Caco-2 (cell line): ENCODE results near the gene PCDHA4. TPM values are rescaled to one million over a fixed set of nuclear protein-coding genes. Genes with fewer than 3 reads are reported as not detected.
"Not testable (repeated sequence)": the region's sequence is repeated elsewhere in the genome, so short reads cannot be mapped to it uniquely, and the experiment has no call there.

Experiments used
- BruUV-seq: library from RNA; stranded (reverse); fragments of 400-500 nt; replicated peaks from 2 replicates; lab custom pipeline; 2021; lab: Mats Ljungman, UMichigan
- CTCF ChIA-PET: fragments of 300-600 bp; sonication (Branson Sonifier 250); formaldehyde crosslinking; loops from one replicate; lab custom pipeline; 2022; ENCODE audit warnings: antibody characterized with exemption; lab: Charles Lee
- POLR2A ChIA-PET: fragments of 300-600 bp; sonication (Branson Sonifier 250); formaldehyde crosslinking; loops from one replicate; lab custom pipeline; 2022; ENCODE audit warnings: antibody characterized with exemption; lab: Charles Lee
- DNase-seq, 2 experiments: peaks; one replicate each; pipeline versions ENCODE4 v3.0.0 to v3.0.0-alpha.2; 2020 to 2022
- H3K27me3 ChIP-seq: replicated peaks from 2 replicates; pipeline ENCODE4 v1.6.0; 2011; ENCODE audit warnings: low read length; ENCODE audit not compliant: control insufficient read depth, insufficient read depth
- H3K36me3 ChIP-seq: 2 replicates; pipeline ENCODE4 v1.5.1; 2011; ENCODE audit warnings: low read length; ENCODE audit not compliant: control insufficient read depth, insufficient read depth
- H3K4me1 ChIP-seq: fragments of 250-450 bp; sonication (Bioruptor Pico); 2 replicates; pipeline ENCODE4 v1.5.1; 2020; ENCODE audit warnings: mild to moderate bottlenecking
- H3K4me3 ChIP-seq: 2 replicates; pipeline ENCODE4 v1.5.1; 2011; ENCODE audit warnings: low read depth, mild to moderate bottlenecking, control low read depth, low read length
- H3K9me3 ChIP-seq: fragments of 250-450 bp; sonication (Bioruptor Pico); 2 replicates; pipeline ENCODE4 v1.5.1; 2020; ENCODE audit warnings: mild to moderate bottlenecking, moderate library complexity
- H3K27ac Mint-ChIP-seq: one replicate; pipeline ENCODE4 v1.8.0; 2022; ENCODE audit warnings: mixed read lengths; ENCODE audit not compliant: unreplicated experiment
- H3K27me3 Mint-ChIP-seq: one replicate; pipeline ENCODE4 v1.8.0; 2022; ENCODE audit warnings: mixed read lengths; ENCODE audit not compliant: insufficient read depth, unreplicated experiment
- H3K36me3 Mint-ChIP-seq: one replicate; pipeline ENCODE4 v1.8.0; 2022; ENCODE audit warnings: mild to moderate bottlenecking, mixed read lengths; ENCODE audit not compliant: insufficient read depth, unreplicated experiment
- H3K4me1 Mint-ChIP-seq: one replicate; pipeline ENCODE4 v1.8.0; 2022; ENCODE audit warnings: low read depth, mixed read lengths; ENCODE audit not compliant: unreplicated experiment
- H3K4me3 Mint-ChIP-seq: one replicate; pipeline ENCODE4 v1.8.0; 2022; ENCODE audit warnings: mild to moderate bottlenecking, moderate library complexity, mixed read lengths; ENCODE audit not compliant: unreplicated experiment
- H3K9me3 Mint-ChIP-seq: one replicate; pipeline ENCODE4 v1.8.0; 2022; ENCODE audit warnings: mixed read lengths; ENCODE audit not compliant: unreplicated experiment
- intact Hi-C: fragments of 100-400 bp; cut with micrococcal nuclease; formaldehyde crosslinking; loops from one replicate; pipeline ENCODE4 v1.10.0; 2022; ENCODE audit not compliant: unreplicated experiment
- total RNA-seq: library from RNA; stranded (reverse); gene quantifications from 2 replicates; pipeline ENCODE4 v1.2.3, GENCODE V29; 2022
- TF ChIP-seq, protein P1 (sequence below), 2 experiments: fragments of 200-600 bp in 1 of 2; IDR thresholded peaks; 1 replicate in 1 of 2; 2 replicates in 1 of 2; pipeline versions ENCODE4 v1.5.1 to v1.8.0; 2011 to 2022; ENCODE audit warnings: antibody characterized with exemption in 1 of 2, control low read depth in 1 of 2, inconsistent platforms in 1 of 2, low read depth in 1 of 2, low read length in 1 of 2, mild to moderate bottlenecking in 1 of 2, moderate library complexity in 1 of 2; ENCODE audit not compliant: insufficient read depth in 1 of 2, severe bottlenecking in 1 of 2, unreplicated experiment in 1 of 2

Gene PCDHA4
- total RNA-seq, 1 experiment from 2014 or later = 0.07 TPM

DNA sequence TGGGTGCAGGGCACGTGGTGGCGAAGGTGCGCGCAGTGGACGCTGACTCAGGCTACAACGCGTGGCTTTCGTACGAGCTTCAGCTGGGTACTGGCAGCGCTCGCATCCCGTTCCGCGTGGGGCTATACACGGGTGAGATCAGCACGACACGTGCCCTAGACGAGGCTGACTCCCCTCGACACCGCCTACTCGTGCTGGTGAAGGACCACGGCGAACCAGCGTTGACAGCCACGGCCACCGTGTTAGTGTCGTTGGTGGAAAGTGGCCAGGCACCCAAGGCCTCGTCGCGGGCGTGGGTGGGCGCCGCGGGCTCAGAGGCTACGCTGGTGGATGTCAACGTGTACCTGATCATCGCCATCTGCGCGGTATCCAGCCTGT, 10.2 kb upstream of the PCDHA4 start:
- Histone ChIP-seq H3K27me3 (no peaks in the 10 kb centered on the region), H3K4me3 (no peak overlapping the region), H3K9me3 (peaks cover 3% of the 10 kb centered on the region; the same call in 1 of the 2 replicates), H3K36me3 (no peaks in the 10 kb centered on the region), H3K4me1 (no peaks in the 10 kb centered on the region)
- TF ChIP-seq, protein P1, sequence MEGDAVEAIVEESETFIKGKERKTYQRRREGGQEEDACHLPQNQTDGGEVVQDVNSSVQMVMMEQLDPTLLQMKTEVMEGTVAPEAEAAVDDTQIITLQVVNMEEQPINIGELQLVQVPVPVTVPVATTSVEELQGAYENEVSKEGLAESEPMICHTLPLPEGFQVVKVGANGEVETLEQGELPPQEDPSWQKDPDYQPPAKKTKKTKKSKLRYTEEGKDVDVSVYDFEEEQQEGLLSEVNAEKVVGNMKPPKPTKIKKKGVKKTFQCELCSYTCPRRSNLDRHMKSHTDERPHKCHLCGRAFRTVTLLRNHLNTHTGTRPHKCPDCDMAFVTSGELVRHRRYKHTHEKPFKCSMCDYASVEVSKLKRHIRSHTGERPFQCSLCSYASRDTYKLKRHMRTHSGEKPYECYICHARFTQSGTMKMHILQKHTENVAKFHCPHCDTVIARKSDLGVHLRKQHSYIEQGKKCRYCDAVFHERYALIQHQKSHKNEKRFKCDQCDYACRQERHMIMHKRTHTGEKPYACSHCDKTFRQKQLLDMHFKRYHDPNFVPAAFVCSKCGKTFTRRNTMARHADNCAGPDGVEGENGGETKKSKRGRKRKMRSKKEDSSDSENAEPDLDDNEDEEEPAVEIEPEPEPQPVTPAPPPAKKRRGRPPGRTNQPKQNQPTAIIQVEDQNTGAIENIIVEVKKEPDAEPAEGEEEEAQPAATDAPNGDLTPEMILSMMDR (IDR thresholded peaks at IDR 0.05; ENCODE audit: insufficient read depth in 1 of 2, low read depth in 1 of 2, low read length in 1 of 2, severe bottlenecking in 1 of 2, unreplicated experiment in 1 of 2) = no peak
- H3K4me1 Mint-ChIP-seq = no peaks in the 10 kb centered on the region
- DNase-seq = no peak
- ChIA-PET CTCF (no interaction called here), POLR2A (no interaction called here)
- H3K9me3 Mint-ChIP-seq = peaks cover 16% of the 10 kb centered on the region
- intact Hi-C loops = no loop called here
- H3K36me3 Mint-ChIP-seq = no peaks in the 10 kb centered on the region
- H3K4me3 Mint-ChIP-seq = no peak overlapping the region
- no peak overlapping the region for H3K27ac Mint-ChIP-seq
- H3K27me3 Mint-ChIP-seq = no peaks in the 10 kb centered on the region
- BruUV-seq = no TSS peak

DNA sequence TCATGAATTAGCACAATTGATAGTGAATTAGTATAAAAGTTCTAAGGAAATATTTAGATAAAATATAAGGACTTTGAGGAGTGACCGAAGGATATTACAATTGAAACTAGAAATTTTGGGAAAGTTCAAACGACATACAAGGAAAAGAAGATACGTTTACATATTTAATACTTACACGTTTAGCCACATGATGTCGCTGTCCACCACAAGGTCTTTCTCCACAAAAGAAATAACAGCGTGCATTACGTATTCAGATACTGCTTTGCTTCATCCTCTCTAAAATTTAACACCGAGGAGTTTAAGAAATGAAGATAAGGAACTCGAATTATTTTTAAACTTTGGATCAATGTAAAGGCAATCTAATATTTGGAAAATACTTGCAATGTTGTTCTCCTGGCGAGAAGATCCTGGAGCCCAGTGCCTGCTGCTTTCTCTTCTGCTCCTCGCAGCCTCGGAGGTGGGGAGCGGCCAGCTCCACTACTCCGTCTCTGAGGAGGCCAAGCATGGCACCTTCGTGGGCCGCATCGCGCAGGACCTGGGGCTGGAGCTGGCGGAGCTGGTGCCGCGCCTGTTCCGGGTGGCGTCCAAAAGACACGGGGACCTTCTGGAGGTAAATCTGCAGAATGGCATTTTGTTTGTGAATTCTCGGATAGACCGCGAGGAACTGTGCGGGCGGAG, 5.9 kb upstream of the PCDHA4 start, which contains the start of gene PCDHA3:
Gene PCDHA3 (plus strand): TSS at position 242 of the 678 bp plus-strand sequence.
- no TSS peak for BruUV-seq
- Mint-ChIP-seq H3K27me3 (no peaks in the 10 kb centered on the region), H3K27ac (no peak within 1 kb of the TSS), H3K4me3 (no peak within 1 kb of the TSS), H3K9me3 (peaks cover 17% of the 10 kb centered on the region), H3K36me3 (no peaks in the 10 kb centered on the region), H3K4me1 (no peaks in the 10 kb centered on the region)
- H3K36me3 ChIP-seq = no peaks in the 10 kb centered on the region
- no peaks in the 10 kb centered on the region for H3K27me3 ChIP-seq
- no peak for DNase-seq
- intact Hi-C loops = no loop called here
- H3K4me3 ChIP-seq = no peak within 1 kb of the TSS
- H3K4me1 ChIP-seq = no peaks in the 10 kb centered on the region
- ChIA-PET POLR2A (no interaction called here), CTCF (no interaction called here)
- H3K9me3 ChIP-seq = no peaks in the 10 kb centered on the region; the same call in 1 of the 2 replicates
- TF ChIP-seq, protein P1 (IDR thresholded peaks at IDR 0.05; ENCODE audit: insufficient read depth in 1 of 2, low read depth in 1 of 2, low read length in 1 of 2, severe bottlenecking in 1 of 2, unreplicated experiment in 1 of 2) = no peak

DNA sequence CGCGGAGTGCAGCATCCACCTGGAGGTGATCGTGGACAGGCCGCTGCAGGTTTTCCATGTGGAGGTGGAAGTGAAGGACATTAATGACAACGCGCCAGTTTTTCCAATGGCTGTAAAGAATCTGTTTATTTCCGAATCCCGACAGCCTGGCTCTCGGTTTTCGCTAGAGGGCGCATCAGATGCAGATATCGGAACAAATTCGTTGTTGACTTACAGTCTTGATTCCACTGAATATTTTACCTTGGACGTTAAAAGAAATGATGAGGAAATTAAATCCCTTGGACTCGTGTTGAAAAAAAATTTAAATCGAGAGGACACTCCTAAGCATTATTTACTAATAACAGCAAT, 5.4 kb upstream of the PCDHA4 start:
- Mint-ChIP-seq H3K27ac (no peak overlapping the region), H3K9me3 (peaks cover 17% of the 10 kb centered on the region), H3K4me3 (no peak overlapping the region), H3K4me1 (no peaks in the 10 kb centered on the region), H3K36me3 (no peaks in the 10 kb centered on the region), H3K27me3 (no peaks in the 10 kb centered on the region)
- no peak overlapping the region for H3K4me3 ChIP-seq
- H3K36me3 ChIP-seq = no peaks in the 10 kb centered on the region
- no peaks in the 10 kb centered on the region for H3K27me3 ChIP-seq
- intact Hi-C loops = no loop called here
- TF ChIP-seq, protein P1 (IDR thresholded peaks at IDR 0.05; ENCODE audit: insufficient read depth in 1 of 2, low read depth in 1 of 2, low read length in 1 of 2, severe bottlenecking in 1 of 2, unreplicated experiment in 1 of 2) = no peak
- CTCF ChIA-PET = no interaction called here
- no peaks in the 10 kb centered on the region; the same call in 1 of the 2 replicates for H3K9me3 ChIP-seq
- H3K4me1 ChIP-seq = no peaks in the 10 kb centered on the region
- no TSS peak for BruUV-seq
- no peak for DNase-seq
- POLR2A ChIA-PET = no interaction called here

DNA sequence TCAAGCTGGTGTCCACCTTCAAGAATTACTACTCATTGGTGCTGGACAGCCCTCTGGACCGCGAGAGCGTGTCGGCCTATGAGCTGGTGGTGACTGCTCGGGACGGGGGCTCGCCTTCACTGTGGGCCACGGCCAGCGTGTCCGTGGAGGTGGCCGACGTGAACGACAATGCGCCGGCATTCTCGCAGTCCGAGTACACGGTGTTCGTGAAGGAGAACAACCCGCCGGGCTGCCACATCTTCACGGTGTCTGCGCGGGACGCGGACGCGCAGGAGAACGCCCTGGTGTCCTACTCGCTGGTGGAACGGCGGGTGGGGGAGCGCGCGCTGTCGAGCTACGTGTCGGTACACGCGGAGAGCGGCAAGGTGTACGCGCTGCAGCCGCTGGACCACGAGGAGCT, 4.5 kb upstream of the PCDHA4 start:
- H3K36me3 ChIP-seq, H3K27me3 ChIP-seq, H3K27ac Mint-ChIP-seq, H3K9me3 ChIP-seq, H3K27me3 Mint-ChIP-seq, DNase-seq, BruUV-seq, H3K4me3 ChIP-seq, H3K36me3 Mint-ChIP-seq, H3K4me1 ChIP-seq, CTCF ChIA-PET, POLR2A ChIA-PET, intact Hi-C loops, H3K4me1 Mint-ChIP-seq, H3K4me3 Mint-ChIP-seq: not testable (repeated sequence)
- H3K9me3 Mint-ChIP-seq = peaks cover 17% of the 10 kb centered on the region
